HepG2 (cell line): ENCODE results near the gene EFNA4. TPM values are rescaled to one million over a fixed set of nuclear protein-coding genes. Genes with fewer than 3 reads are reported as not detected.

Source experiments
- ATF7-NPFF ChIP-seq: sonication (generic); formaldehyde crosslinking; IDR thresholded peaks from 2 replicates; pipeline ENCODE4 v1.8.1; 2023; ENCODE audit warnings: mild to moderate bottlenecking, low read depth, missing genetic modification reagents, moderate library complexity
- CCAR2 ChIP-seq: fragments of 200-400 bp; formaldehyde crosslinking; optimal IDR thresholded peaks from 2 replicates; pipeline ENCODE3; 2018; ENCODE audit warnings: low read depth, mild to moderate bottlenecking, low read length, moderate library complexity
- CREB3 ChIP-seq: sonication (generic); formaldehyde crosslinking; IDR thresholded peaks from 2 replicates; pipeline ENCODE4 v1.5.0; 2020; ENCODE audit warnings: missing genetic modification reagents
- FLYWCH1 ChIP-seq: sonication (generic); formaldehyde crosslinking; IDR thresholded peaks from 2 replicates; pipeline ENCODE4 v1.8.1; 2023; ENCODE audit warnings: mild to moderate bottlenecking, missing genetic modification reagents
- HMGA1 ChIP-seq: sonication (generic); formaldehyde crosslinking; conservative IDR thresholded peaks from 2 replicates; pipeline ENCODE4 v1.4.0; 2020; ENCODE audit warnings: missing genetic modification reagents
- HNRNPH1 ChIP-seq: fragments of 200-400 bp; formaldehyde crosslinking; optimal IDR thresholded peaks from 2 replicates; pipeline ENCODE3; 2017; ENCODE audit warnings: mild to moderate bottlenecking, low read depth, low read length
- MIER2 ChIP-seq: IDR thresholded peaks from 2 replicates; pipeline ENCODE4 v1.6.1; 2016; ENCODE audit warnings: missing biosample characterization, missing genetic modification reagents
- MIXL1 ChIP-seq: IDR thresholded peaks from 2 replicates; pipeline ENCODE4 v1.6.1; 2016
- TRIM24 ChIP-seq: sonication (generic); formaldehyde crosslinking; IDR thresholded peaks from 2 replicates; pipeline ENCODE4 v1.8.0; 2022; ENCODE audit warnings: mild to moderate bottlenecking, missing genetic modification reagents
- ZFP91 ChIP-seq: sonication (generic); formaldehyde crosslinking; IDR thresholded peaks from 2 replicates; pipeline ENCODE4 v1.9.0; 2022; ENCODE audit warnings: missing genetic modification reagents, mild to moderate bottlenecking, borderline replicate concordance
- ZNF138 ChIP-seq: sonication (generic); formaldehyde crosslinking; IDR thresholded peaks from 2 replicates; pipeline ENCODE4 v1.5.0; 2020; ENCODE audit warnings: mild to moderate bottlenecking, low read depth, missing genetic modification reagents
- ZNF205 ChIP-seq: IDR thresholded peaks from 2 replicates; pipeline ENCODE4 v1.6.1; 2018; ENCODE audit warnings: missing biosample characterization, missing genetic modification reagents
- ZNF292 ChIP-seq: sonication (generic); formaldehyde crosslinking; IDR thresholded peaks from 2 replicates; pipeline ENCODE4 v1.8.1; 2022; ENCODE audit warnings: mild to moderate bottlenecking, low read depth, missing genetic modification reagents, borderline replicate concordance
- ZNF44 ChIP-seq: sonication (generic); formaldehyde crosslinking; IDR thresholded peaks from 2 replicates; pipeline ENCODE4 v1.5.1; 2020; ENCODE audit warnings: mild to moderate bottlenecking, missing genetic modification reagents
- ZNF446 ChIP-seq: sonication (generic); formaldehyde crosslinking; IDR thresholded peaks from 2 replicates; pipeline ENCODE4 v1.5.0; 2020; ENCODE audit warnings: mild to moderate bottlenecking, missing genetic modification reagents
- ZNF484 ChIP-seq: sonication (generic); formaldehyde crosslinking; IDR thresholded peaks from 2 replicates; pipeline ENCODE4 v1.5.1; 2020; ENCODE audit warnings: mild to moderate bottlenecking, low read depth, missing genetic modification reagents, borderline replicate concordance
- ZNF598 ChIP-seq: sonication (generic); formaldehyde crosslinking; IDR thresholded peaks from 2 replicates; pipeline ENCODE4 v1.5.1; 2020; ENCODE audit warnings: mild to moderate bottlenecking, missing genetic modification reagents, borderline replicate concordance
- ZNF646 ChIP-seq: sonication (generic); formaldehyde crosslinking; IDR thresholded peaks from 2 replicates; pipeline ENCODE4 v1.9.0; 2021; ENCODE audit warnings: mild to moderate bottlenecking, missing genetic modification reagents
- ZNF720 ChIP-seq: sonication (generic); formaldehyde crosslinking; IDR thresholded peaks from 2 replicates; pipeline ENCODE4 v1.4.0; 2020; ENCODE audit warnings: missing genetic modification reagents
- ZNF75D ChIP-seq: sonication (generic); formaldehyde crosslinking; IDR thresholded peaks from 2 replicates; pipeline ENCODE4 v1.8.1; 2023; ENCODE audit warnings: missing genetic modification reagents, mild to moderate bottlenecking, borderline replicate concordance
- ZNF766 ChIP-seq: sonication (generic); formaldehyde crosslinking; IDR thresholded peaks from 2 replicates; pipeline ENCODE4 v1.5.0; 2020; ENCODE audit warnings: missing genetic modification reagents, borderline replicate concordance
- ZSCAN29 ChIP-seq: sonication (generic); formaldehyde crosslinking; conservative IDR thresholded peaks from 2 replicates; pipeline ENCODE4 v1.4.0; 2020; ENCODE audit warnings: mild to moderate bottlenecking, missing genetic modification reagents
- polyA plus RNA-seq, 8 experiments: library from polyadenylated mRNA; depleted of rRNA in 3 of 8; stranded (reverse) in 7 of 8; unstranded in 1 of 8; fragments of >200 nt; fragmentation: Illumina TruSeq in 4 of 8; extraction: Trizol in 4 of 8; gene quantifications; 2 replicates each; pipeline versions ENCODE4 v1.2.1 to v1.2.3, GENCODE V29; 2011 to 2016; ENCODE audit warnings: low read depth in 4 of 8, missing spikeins in 1 of 8, mixed read lengths in 1 of 8; ENCODE audit not compliant: insufficient read depth in 1 of 8
- total RNA-seq, 5 experiments: library from RNA; depleted of rRNA; stranded (reverse); fragments of >200 nt; fragmentation: Illumina TruSeq; extraction: Trizol; gene quantifications; 2 replicates each; pipeline ENCODE4 v1.2.3, GENCODE V29; 2016; ENCODE audit warnings: low read depth in 1 of 5

The EFNA4 gene
- total and polyA plus RNA-seq, 2 of the 13 experiments (the other 11 are each of a cell fraction or from before 2014, with no cell fraction given): 12.0 to 17.2 TPM

- TF ChIP-seq ZNF646 (CRISPR knock-in tag) (peak; percentile 85), TRIM24 (CRISPR knock-in tag) (no peak), FLYWCH1 (CRISPR knock-in tag) (no peak), HMGA1 (CRISPR knock-in tag) (no peak), ZNF205 (CRISPR knock-in tag) (no peak), ATF7-NPFF (CRISPR knock-in tag) (no peak), ZNF292 (CRISPR knock-in tag) (0 out of 2 replicates have a peak, but pooled peaks have one; percentile 55), ZNF44 (CRISPR knock-in tag) (no peak), MIER2 (CRISPR knock-in tag) (no peak), ZSCAN29 (CRISPR knock-in tag) (no peak), ZNF75D (CRISPR knock-in tag) (no peak), ZNF598 (peak; percentile 39; the same call in 1 of the 2 replicates), ZNF484 (no peak), MIXL1 (no peak), CREB3 (CRISPR knock-in tag) (no peak), CCAR2 (no peak), ZNF446 (peak; percentile 68; the same call in 1 of the 2 replicates), ZNF766 (CRISPR knock-in tag) (no peak), ZNF720 (0 out of 2 replicates have a peak, but pooled peaks have one; percentile 56), ZNF138 (CRISPR knock-in tag) (no peak), ZFP91 (peak; percentile 64; the same call in 1 of the 2 replicates), HNRNPH1 (no peak)
Measured at GRCh38 chr1:155093911-155094621, 30.5 kb downstream of the EFNA4 start (continued).
